WI38 (cell line): ENCODE results near the gene LRCH4.

Source experiments
- H3K4me3 ChIP-seq: 2 replicates; pipeline ENCODE4 v1.5.1; 2011; ENCODE audit warnings: low read depth, mild to moderate bottlenecking, control low read depth, low read length
- CTCF ChIP-seq: IDR thresholded peaks from 2 replicates; pipeline ENCODE4 v1.5.1; 2012; ENCODE audit warnings: low read depth, mild to moderate bottlenecking, control low read depth, low read length

The LRCH4 gene

DNA sequence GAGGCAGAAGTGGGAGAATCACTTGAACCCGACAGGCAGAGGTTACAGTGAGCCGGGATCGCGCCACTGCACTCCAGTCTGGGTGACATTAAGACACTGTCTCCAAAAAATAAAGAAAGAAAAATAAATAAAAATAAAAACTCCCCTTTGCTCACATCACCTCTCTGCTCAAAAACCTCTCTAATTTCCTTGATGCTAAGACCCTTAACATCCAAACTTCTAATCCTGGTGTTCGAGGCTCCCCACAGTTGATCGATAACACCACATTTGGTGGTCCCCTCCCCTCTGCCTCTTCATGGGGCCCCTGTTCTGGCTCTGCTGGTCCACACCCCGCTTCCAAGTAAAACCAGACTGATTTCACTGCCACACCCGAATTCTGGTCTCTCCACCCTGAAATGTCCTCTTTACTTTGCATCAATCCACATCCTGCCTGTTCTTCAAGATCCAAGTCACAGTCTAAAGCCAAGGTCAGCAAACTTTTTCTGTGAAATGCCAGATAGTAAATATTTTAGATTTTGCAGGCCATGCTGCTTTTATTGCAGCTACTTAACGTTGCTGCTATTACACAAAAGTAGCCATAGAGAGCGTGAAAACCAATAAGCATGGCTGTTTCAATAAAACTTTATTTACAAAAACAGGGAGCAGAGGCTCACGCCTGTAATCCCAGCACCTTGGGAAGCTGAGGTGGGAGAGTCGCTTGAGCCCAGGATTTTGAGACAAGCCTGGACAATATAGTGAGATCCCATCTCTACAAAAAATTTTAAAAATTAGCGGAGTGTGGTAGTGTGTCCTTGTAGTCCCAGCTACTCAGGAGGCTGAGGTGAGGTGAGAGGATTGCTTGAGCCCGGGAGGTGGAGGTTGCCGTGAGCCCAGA, 38.3 kb upstream of the LRCH4 start:
- no peak overlapping the region for H3K4me3 ChIP-seq
- no peak for TF ChIP-seq CTCF

DNA sequence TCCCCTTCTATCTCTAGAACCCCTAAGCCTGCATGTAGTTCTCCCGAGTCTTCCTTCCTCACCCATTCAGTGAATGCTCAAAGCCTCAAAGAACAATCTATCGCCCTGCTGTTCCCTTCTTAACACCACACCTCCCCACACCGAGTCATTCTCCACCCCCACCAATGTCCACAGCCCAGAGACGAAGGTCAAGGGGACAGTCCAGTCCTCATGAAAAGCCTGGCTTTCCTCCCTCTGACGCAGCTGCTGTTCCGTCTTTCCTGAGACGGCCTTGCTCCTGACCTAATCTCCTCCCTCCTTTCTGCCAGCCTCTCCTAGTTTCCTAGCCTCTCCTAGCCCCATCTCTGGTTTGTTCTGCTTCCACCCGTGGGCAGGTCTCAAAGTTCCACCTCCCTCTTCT, 35.6 kb upstream of the LRCH4 start:
- H3K4me3 ChIP-seq: no peak overlapping the region
- TF ChIP-seq CTCF: no peak

DNA sequence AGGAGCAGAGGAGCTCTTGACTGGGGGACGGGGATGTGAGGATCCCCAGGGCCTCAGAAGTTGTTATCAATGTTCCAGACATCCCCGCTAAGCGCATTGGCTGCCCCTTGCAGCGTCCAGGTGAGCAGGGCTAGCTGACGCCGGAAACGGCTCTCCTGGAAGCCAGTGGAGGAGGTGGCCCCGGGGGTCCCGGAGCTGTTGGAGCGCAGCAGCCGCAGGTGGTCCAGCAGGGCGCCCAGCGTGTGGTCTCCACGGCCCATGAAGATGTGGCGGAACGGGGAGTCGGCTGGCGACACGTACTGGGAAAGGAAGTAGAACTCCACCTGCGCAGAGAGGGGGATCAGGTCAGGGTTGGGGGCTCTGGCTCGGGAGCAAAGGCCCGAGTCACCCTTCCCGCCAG, 34.9 kb upstream of the LRCH4 start:
- H3K4me3 ChIP-seq: no peak overlapping the region
- no peak for TF ChIP-seq CTCF

DNA sequence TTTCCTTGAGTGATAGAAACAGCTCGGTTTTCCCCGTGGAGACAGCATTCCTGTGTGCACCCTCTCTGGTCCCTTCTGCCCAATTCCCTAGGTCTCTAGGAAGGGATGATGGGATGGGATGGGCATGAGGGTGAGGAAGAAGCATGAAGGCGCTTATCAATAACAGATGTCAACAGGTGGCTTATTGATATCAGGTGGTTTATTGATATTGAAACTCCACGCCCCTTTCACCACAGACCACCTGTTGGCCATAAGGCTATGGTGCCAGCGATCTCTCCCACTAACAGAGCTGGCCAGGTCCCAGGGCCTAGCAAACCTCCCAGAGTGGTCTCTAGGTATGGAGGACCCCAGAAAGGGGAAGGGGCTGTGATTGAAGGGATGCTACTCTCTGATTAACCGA, 34.3 kb upstream of the LRCH4 start:
- no peak for TF ChIP-seq CTCF
- H3K4me3 ChIP-seq: no peak overlapping the region

DNA sequence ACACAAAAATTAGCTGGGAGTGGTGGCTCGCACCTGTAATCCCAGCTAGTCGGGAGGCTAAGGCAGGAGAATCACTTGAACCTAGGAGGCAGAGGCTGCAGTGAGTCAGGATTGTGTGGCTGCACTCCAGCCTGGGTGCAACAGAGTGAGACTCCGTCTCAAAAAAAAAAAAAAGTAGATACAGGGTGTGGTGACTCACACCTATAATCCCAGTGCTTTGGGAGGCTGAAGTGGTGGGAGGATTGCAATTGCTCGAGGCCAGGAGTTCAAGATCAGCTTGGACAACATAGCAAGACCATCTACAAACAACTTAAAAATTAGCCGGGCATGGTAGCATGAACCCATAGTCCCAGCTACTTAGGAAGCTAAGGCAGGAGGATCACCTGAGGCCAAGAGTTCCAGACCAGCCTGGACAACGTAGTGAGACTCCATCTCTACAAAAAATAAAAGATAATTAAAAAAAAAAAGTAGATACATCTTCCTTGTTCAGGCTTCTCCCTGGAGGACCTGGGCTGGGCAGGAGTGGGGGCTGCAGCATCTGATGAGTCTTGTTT, 28.5 kb upstream of the LRCH4 start:
- no peak overlapping the region for H3K4me3 ChIP-seq
- TF ChIP-seq CTCF: no peak

DNA sequence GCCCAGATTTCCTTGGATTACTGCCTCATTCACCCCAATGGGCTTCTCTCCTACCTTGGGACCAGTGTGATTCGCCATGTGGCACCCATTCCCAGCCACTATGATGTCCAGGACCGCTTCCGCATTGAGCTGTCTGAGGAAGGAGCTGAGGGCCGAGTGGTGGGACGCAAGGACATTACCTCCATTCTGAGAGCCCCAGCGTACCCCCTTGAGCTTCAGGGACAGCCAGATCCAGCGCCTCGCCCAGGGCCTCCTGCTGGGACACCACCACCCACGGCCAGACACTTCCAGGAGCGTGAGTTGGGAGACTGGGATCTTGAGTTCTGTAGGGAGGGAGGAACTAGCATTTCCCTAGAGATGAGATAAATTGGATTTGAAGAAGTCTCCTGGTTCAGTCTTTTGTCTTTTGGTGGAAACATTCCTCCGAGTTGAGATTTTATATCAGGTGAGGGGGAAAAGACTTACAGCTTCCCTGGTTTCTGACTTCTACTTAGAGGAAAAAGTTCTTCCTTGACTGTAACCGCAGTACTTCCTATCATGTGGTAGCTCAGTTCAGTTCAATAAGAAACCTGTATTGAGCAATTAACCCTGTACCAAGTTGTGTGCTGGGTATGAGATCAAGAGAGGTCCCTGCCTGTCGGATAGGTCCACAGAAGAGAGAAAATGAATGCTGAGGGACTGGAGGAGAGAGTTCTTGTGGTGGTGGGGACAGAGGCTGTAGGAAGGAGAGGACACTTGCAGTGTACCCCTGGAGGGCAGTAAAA, 27.7 kb upstream of the LRCH4 start:
- no peak for TF ChIP-seq CTCF

More for the DNA sequence above, 27.7 kb upstream of the LRCH4 start:
- peak overlapping the region; percentile 86 for H3K4me3 ChIP-seq
